Activated T-cell treated with anti-CD3 and anti-CD28 coated beads for 1 hour (primary cell): ENCODE results near the gene UNKL.

Experiments used
- DNase-seq: peaks from one replicate; pipeline ENCODE4 v3.0.0-alpha.2; 2020; ENCODE audit warnings: low read depth

The UNKL gene

DNA sequence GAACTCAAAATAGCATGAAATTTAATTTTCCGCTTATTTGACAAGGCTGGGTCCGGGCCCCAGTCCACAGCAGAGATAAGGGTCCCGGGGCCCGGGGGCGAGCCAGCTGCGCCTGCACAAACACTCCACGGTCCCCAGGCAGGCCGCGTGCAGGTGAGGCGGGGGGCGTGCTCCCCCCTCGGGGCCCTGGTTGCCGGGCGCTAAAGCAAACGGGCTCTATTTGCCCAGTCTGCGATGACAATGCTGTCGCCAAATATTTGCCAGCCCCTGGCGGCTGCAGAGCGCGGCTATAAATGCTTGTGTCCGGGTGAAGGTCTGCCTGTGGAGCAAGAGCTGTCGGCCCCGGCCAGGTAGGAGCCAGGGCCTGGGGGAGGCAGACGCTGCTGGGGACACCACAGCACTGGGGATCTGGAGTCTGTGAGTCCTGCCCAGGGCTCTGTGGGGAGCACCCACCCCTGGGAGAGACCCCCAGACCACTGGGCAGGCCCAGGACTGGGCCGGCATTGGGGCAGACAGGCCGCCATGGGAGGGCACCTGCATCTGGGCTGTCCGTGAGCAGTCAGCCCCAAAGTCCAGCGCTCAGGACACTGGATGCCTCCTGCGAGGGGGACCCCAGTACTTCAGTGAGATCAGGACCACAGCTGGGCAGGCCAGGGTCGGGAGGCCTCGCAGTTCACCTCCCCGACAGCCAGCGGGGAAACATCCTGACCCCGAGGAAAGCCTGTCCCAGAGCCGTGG, 16.4 kb upstream of the UNKL start, which contains the start of gene PERCC1:
TSS of gene PERCC1 (plus strand) at position 320 of the 738 bp plus-strand sequence. CDS start 1,516 bp downstream, outside the sequence.
- no peak for DNase-seq

DNA sequence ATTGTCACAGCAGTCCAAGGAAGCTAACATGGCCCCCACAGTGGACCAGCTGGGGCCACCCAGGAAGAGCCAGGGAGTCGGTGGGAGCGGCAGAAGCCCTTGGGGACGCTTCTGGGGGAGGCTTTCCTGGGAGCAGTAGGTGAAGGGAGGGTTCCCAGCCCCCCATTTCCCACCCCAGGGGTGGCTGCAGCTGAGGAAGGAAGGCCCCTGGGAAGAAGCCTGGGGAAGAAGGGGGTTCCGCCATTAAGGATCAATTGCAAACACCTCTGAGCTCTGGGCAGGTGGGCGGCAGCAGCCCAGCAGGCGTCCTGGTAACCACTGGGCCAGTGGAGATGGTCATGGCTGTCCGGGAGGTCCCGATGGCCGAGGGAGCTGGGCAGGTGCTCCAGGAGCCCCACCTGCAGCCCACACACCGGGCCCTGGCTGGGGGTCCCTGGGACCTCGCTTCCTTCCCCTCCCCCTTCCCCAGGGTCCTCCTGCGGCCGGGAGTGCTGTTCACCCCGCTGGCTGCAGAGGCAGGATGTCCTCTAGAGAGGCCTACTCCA, 15.8 kb upstream of the UNKL start:
- DNase-seq, result no peak

DNA sequence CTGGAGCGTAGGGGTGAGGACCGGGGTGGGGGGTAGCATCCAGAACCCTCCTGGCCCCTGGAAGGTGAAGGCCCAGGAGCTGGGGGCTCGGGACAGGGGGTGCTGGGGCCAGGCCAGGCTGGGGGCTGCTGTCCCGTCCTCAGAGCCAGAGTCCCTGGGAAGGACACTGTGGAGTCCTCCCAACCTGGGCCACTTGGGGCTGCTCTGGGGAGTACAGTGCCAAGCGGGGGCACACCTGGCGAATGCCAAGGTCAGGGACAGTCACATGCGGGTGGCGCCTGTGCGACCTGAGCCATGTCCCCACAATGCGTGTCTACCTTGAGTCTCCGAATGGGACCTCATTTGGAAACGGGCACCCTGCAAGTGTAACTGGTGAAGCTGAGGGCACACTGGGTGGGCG, 15.1 kb upstream of the UNKL start:
- DNase-seq, result no peak

DNA sequence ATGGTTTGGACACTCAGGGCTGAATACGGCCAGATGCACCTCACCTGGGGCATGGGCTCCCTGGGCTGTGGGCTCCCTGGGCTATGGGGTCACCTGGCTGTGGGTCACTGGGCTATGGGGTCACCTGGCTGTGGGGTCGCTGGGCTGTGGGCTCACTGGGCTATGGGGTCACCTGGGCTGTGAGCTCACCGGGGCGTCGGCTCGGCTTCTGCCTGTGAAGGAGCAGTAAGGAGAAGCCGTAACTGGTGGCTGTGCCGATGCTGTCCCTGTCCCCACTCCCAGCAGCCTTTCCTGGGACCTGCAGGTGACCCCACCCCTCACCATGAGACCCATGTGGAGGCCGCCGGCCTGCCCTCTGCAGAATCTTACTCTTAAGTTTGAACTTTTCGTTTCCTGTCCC, 14.5 kb upstream of the UNKL start:
- no peak for DNase-seq

DNA sequence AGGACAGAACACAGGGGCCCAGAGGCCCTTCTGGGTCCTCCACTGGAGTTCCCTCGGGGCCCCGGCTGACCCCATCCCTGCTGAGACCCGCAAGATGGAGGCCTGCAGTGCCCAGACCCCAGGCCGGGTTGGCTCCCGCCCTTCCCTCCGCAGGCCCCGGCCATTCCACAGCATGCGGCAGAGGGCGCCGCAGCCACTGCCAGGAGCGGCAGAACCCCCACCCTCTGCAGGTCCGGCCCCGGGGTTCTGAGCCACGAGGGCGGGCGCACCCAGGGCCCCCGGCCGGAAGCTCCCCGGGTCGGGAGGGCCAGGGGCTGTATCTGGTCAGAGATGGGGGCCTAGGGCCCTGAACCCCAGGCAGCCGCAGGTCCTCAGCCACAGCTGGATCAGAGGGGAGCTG, 14.0 kb upstream of the UNKL start:
- peak; percentile 28 for DNase-seq

DNA sequence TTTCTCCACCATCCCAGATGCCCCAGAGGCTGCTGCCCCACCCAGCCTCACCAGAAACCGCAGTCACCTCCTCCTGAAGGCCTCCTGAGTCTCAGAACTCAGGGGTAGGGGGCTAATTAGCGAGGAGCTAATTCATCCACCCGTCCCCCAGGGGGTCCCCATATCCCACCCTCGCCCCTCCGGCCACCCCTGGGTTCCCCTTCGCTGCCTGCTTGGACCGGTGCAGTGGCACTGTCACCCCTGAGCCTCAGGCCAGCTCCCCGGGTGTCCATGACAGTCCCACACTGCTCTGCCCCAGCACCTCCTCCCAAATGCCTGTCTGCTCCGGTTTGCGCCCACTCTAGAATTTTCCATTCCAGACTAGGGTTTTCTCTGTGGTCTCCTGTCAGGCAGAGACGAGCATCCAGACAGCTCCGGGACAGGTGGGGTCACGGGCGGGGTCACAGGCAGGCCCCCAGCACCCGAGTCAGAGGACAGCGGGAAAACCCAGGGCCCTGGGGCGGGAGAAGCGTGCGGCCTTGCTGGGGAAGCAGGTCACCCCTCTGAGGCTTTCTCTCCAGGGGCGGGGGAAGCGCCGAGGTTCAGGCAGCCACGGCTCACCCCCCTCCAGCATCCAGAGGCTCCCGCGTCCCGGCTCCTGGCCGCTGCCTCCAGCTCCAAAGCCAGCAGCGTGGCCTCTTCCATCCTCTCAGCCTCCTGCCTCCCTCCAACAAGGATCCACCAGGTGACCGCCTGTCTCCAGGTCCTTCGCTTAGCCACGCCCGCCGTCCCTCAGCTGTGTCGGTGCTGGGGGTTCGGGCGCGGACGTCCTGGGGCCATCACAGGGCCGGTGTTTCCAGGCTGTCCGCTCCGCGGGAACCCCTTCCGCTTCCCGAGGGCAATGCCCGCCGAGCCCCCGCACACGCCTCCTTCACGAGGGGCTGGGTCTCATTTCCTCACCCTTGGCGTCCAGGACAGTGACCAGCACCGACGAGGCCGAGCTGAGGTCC, 13.3 kb upstream of the UNKL start:
- DNase-seq, result no peak

DNA sequence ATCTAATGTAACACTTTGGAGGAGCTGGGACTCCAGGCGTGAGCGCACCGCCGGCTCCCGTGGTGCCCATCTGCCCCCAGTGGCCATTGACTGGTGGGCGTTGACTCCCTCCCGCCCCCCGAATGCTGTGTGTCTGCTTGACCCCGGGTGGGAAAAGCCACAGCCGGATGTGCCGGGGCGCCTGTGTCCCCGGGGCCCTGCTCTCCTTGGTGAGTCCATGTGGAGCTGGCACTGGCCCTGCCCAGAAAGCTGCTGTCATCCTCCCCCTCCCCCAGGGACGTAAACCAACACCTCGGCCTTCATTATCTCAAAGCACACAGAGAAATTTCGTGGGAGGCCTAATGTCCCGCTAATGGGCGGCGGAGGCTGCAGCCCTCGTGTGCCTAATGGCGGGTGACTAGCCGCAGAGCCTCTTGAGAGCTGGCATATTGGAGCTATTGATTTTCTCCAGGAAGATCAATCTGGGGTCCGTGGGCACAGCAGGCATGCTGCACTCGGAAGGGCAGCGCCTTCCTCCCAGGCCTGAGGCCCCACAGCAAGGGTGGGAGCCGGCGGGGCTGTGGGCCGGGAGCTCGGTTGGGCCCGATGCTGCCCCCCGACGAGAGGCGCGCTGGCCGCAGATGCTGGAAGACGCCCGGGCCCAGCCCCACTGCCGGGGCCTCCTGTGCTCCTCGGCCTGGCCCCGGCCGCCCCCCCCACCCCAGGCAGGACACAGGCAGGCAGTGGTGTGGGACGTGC, 12.4 kb upstream of the UNKL start:
- DNase-seq, result no peak

DNA sequence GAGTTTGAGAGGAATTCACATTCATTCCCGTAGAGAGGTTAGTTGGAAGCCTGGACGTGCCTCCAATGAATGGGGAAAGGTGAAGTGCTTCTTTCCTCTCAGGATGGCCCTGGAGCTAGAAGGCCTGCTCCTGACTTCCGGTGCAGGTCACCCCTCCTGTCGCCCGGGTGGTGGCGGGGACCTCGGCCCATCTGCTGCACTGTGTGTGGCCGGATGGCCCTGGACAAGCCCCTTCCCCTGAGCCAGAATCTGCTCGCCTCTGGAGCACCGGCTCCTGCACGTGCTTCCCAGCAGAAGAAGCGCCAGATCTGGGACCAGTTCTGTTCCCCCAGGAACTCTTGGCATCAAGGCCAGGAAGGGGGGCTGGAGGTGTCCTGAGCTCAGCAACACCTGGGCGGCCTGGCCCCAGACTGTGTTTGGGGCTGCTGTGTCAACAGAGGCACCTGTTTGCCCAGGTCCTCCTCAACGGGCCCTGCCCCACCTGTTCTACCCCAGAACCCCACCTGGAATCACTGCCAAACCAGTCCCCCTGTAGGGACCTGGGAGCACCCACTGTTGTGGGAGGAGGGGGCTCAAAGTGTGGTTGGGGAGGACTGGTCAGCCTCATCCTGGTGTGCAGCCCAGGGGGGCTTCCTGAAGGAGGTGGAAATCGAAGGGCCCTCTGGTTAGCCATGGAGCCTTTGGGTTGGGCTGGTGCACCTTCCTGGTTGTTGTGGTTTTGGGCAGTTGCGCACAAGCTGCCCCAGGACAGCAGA, 11.3 kb upstream of the UNKL start:
- no peak for DNase-seq

DNA sequence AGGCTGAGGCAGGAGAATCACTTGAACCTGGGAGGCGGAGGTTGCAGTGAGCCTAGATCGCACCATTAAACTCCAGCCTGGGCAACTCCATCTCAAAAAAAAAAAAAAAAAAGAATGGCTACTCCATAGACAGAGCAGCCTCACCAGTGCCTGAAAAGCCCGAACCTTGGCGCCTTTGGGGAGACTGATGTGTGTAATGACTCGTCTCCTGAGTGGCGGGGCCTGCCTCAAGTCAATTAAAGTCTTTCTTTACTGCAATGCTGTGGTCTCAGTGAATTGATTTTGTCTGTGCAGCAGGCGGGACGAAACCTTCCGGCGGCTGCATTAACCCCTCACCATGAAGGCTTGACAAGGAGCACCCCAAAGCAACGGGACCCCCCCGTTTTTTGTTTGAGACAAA, 9.5 kb upstream of the UNKL start:
- no peak for DNase-seq

DNA sequence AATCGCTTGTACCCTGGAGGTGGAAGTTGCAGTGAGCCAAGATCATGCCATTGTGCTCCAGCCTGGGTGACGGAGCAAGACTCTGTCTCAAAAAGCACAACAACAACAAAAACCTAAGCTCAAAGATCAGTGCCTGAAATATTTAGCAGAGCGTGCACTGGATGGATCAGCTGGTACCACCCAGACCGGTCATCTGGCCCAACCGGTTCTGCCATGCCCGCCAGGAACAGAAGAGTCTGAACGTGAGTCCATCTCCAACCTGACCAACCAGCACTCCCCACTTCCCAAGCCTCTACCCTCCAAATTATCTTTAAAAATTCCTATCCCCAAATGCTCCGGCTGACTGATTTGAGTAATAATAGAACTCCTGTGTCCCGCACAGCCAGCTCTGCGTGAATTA, 7.6 kb upstream of the UNKL start:
- no peak for DNase-seq

DNA sequence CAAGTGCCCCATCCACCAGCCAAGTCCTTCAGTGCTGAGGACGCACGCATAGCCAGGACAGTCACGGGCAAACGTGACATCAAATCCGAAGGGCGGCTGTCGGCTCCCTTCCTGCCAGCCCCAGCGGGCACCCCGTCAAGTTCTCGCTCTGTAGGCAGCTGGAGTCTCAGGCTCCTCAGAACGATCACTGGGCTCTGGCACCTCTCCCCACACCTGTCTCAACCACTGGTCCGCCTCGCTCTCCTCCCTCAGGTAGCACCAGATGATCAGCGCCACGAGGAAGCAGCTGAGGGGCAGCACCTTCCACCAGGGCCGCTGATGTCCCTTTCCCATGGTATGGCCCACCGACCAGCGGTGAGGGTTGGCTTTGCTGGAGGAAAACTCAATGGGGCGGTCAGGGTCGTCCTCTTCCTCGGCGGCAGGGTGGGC, 5.6 kb upstream of the UNKL start:
- DNase-seq, result no peak

DNA sequence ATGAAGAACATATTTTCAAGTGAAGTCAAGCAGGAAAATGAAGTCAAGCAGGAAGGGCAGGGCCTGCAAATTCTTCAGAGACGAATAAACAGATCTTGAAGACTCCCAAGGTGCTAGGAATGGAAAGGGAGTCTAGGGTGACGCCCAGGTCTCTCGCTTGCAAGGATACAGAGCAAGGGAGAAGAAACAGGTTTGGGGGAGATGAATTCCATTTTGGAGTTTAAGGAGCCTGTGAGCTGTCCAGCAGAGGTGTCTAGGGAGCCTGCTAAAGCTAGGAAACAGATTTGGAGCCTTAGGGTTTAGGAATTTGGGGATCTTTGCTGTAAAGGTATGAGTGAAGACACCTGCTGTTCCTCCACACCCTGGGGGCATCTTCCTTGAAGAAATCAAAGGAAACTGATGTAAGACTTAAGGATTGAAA, 2.0 kb upstream of the UNKL start:
- no peak for DNase-seq

DNA sequence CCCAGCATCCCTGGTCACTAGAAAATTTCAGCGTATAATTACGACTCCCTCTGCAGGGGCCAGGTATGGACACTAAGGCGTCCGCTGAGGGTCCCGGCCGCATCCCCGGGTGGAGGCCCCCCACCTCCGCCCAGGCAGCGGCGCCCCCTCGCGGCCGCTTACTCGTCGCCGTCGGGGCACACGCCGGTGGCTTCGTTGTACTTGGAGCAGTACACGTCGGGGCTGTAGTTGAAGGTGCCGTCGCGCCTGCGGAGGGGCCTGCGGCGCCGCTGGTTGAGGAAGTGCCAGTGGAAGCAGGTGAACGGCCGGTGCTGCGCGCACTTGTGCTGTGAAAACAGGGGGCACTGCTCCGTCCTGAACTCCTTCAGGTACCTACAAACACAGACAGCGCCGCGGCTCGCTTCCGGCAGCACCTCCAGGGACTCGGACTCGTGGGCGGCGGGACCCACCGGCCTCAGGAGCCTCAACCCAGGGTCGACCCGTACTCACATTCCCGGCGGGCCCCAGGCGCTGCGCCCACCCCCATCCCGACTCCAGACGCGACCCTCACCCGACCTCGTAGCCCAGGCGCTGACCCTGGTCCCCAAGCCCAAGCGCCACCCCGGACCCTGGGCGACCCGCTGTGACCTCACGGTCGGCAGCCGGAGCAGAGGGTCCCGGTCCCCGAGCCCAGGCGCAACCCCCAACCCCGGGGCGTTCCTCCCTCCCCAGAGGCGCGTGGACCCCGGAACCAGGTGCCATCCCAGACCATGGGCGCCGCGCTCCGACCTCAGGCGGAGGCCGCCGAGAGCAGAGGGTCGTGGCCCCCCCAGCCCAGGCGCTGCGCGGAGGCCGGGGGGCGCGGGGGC, 596 bp downstream of the UNKL start:
- peak; percentile 58 for DNase-seq

DNA sequence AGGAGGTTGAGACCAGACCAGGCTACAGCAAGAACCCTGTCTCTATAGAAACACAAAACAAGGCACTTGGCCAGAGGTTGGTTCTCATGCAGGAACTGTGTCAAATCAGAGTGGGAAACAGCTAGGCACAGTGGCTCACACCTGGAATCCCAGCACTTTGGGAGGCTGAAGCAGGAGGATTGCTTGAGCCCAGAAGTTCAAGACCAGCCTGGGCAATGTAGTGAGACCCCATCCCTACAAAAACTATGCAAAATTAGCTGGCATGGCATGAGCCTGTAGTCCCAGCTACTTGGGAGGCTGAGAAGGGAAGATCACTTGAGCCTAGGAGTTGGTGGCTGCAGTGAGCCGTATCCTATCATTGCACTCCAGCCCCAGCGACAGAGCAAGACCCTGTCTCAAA, 1.7 kb downstream of the UNKL start:
- no peak for DNase-seq

DNA sequence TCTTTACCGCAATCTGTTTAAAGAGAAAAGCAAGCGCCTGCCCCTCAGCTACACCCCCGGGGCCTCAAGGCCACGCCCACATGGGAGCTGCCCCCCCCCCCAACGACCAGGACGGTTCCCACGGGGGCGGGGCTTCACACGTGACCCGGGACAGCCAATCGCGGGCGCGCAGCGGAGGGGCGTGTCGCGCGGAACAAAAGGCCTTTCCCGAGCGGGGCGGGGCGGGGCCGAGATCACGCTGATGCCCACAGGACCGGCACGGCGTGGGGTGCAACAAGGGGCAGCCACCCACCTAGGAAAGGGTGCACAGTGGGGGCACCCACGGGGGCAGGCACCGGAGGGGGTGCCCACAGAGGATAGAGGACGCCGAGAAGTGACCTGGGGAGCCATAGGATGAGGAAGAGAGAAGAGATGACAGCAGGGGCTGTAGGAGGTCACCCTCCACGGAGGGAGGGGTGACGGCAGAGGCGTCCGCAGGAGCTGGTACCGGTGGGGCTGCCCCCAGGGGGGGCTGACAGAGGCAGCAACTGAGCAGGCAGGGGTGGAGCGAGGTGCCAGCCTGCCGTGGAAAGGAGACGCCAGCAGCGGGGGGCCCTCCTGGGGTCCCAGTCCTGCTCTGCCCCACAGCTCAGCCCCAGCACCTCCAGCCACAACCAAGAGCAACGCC, 6.2 kb downstream of the UNKL start:
- DNase-seq, result peak; percentile 99

DNA sequence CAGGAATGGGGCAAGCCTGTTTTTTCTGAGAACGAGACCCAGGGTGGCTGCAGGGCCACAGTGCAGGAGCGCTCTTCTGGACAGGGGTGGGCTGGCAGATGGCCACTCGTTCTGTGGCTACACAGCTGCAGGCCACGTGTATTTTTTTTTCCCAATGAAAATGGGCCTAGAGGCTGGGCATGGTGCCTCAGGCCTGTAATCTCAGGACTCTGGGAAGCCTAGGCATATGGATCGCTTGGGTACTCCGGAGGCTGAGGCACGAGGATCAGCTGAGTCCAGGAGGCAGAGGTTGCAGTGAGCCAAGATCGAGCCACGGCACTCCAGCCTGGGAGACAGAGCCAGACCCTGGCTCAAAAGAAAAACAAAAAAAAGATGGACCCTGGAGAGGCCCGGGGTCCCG, 6.8 kb downstream of the UNKL start:
- no peak for DNase-seq

DNA sequence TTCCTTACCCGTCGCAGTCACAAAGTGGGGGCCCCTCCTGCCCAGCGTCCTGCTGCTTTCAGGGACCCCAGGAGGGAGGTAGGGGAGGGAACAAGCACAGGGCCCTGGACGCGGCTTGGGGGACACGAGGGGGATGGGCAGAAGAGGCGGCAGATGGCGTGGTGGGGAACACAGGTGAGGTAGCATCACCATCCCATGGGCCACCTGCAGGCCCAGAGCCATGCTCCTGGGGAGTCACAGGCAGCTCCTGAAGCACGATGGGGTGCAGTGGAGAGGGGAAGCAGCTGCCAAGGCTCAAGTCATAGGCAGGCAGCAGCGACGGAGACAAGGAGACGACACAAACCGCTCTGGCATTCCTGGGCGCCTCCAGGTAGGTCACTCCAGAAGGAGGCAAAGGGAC, 10.8 kb downstream of the UNKL start:
- DNase-seq, result no peak

DNA sequence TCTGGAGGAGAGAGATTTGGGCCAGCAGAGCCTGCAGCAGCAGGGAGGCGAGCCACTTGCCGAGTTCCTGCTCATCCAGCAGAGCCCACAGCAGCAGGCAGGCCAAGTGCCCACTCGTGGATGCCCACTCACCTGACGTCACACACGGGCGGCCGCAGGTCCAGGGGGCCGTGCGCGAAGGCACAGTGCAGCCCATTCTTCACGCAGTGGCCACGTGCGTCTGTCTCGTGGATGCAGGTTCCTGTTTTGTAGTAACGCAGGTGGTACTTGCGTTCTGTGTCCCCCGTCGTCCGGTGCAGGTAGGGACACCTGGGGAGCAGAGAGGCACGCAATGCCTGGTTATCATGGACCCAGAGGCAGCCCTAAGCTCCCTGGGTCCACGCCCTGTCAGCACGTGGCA, 11.5 kb downstream of the UNKL start:
- DNase-seq, result no peak

DNA sequence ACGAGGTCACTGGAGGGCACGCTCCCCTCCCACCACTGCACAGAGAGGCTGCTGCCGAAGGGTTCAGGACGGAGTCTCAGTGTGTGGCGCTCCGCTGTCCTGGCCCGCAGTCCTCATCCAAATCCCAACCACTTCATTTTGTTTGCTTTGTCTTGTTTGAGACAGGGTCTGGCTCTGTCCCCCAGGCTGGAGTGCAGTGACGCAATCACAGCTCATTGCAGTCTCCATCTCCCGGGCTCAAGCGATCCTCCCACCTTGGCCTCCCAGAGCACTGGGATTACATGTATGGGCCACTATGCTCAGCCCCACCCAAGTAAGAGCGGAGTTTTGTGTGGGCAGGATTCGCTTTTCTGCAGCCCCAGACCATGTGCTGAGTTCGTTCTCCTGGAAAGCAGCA, 12.7 kb downstream of the UNKL start:
- DNase-seq, result no peak
